HuH-7 (cell line): Measurements from ENCODE around the gene BMAL2.

Source experiments
- DNase-seq: peaks from one replicate; pipeline ENCODE4 v3.0.0; 2011; ENCODE audit warnings: low spot score

The BMAL2 gene

DNA sequence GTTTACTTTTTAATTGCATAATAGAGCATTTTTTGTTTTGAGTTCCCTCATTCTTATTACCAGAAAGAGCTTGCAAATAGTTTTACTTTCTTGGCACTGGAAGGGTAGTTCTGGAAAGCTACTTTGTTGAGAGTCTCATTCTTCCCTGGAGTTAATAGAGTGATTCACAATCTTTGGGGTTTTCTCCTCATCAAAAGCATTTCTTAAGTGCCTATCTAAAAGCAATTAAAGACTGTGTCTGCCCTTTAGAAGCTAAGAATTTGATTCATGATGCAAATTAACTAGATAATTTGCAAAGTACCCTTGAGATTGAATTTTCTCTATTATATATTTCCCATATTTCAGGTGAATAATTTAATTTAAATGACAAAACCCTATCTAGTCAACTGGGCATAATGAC, 8.1 kb upstream of the BMAL2 start:
- DNase-seq, result no peak

- no peak for DNase-seq
These were observed 1.8 kb upstream of the BMAL2 start for GRCh38 chr12:27330846-27331245.

DNA sequence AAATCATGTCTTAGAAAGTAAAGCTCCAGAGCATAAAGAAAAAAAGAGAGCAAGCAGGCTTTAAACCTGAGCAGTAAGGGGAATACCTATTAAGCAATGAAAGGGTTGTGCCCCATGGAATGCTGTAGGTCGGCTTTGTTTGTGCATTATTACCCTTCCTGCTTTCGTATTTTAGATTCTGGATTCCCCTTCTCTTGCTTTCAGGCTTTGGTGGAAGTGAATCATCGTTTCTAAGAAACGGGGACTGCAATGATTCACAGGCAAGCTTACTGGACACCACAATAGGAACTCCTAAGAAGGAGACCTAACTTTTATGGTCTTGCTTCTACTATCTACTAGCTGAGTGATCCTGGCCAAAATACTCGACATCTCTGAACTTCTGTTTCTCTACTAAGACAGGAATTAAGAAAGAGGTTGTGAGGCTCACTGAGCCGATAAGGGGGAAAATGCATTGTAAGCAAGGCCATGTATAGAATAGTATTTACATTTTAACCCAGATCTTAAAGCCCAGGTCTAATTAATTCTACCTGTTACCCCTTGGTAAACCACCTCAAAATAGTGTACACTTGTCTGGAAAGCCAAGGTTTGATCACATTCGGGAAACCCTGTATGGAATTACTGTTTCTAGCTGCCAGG, 1.2 kb upstream of the BMAL2 start:
- DNase-seq, result no peak

- no peak for DNase-seq
These were observed 710 bp upstream of the BMAL2 start for GRCh38 chr12:27331927-27332324.

GRCh38 chr12:27332407-27332713, 276 bp upstream of the BMAL2 start:
- DNase-seq, result no peak

- DNase-seq, result peak; percentile 48
These were observed 870 bp downstream of the BMAL2 start for GRCh38 chr12:27333403-27334009.

DNA sequence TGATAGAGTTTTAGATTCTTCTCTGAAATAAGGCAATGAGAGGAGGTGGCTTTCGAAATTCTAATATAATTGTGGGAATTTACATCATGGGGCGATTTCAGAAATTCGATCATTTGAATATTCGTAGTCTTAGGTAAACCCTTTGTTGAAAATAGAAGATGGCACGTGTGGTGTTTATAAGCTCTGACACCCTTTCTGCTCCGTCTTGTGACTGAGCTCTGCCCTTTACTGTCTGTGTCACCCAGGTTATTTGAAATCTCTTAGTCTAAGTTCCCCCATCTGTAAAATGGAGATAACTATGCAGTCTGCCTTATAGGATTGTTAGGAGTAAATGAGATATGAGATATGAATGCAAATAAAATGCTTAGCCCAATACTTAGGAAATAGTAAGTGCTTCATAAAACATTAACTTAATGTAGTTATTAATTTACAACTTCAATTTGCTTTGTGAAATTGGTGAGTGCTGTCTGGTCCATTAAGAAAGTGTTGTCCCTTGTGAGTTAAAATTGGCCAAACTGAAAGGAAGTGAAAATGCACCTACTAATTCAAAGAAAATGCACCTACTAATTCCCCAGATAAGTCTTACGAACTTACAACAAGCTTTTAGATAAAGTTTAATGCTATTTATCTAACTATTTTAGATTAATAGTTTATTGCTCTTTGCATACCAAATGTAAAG, 1.5 kb downstream of the BMAL2 start:
- no peak for DNase-seq

DNA sequence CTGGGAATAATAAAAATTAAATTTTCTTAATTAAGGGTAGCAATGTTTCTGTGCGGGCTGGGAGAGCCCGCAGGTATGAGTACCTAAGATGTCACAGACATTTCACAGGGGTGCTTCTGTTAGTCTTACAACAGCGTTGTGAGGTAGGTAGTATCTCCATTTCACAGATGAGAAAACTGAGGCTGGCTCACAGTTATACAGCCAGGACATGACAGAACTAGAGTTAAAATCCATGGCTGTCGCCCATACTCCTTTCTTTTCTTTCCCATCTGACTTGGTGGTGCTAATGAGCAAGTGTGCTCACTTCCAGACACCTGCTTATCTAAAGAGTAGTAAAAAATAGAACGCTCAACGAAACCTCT, 2.1 kb downstream of the BMAL2 start:
- DNase-seq, result no peak

DNA sequence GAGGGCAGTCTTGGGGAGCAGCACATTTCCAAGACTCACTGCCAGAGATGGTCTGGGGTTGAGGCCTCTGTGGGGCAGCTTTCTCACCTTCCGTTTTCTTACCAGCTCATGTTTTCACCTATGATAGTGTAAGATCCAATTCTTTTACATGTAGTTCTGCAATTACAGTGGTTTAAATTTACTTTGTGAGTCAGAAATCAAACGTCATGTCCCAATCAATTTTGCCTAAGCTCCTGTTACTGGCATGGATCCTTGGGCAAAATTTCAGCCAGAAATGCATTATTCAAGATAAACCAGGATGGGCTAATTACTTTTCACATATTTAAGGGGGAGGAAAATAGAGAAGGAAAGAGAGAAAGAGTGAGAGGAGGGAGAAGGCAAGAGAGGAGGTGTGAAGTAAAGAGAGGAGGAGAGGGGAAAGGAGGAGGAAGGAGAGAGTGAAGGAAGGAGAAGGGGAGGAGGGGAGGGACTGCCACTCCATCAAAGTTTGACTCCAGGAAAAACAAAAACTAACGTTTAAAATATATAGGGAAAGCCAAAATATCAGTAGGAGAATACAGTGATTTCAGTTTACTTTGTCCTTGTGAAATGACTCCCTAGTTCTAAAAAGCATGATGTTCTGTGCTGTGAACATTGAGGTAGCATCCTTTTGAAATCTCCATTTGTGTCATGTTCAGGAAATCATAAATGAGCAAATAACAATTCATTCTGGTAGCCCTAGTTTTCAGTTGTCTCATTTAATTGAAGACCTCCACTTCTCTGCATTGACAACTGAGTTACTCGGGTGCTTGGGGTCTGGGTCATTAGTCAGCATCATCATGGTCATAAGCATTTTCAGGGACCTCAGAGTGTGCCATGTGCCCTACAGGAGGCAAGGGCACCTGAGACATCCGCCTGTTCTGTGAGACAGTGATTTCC, 3.0 kb downstream of the BMAL2 start:
- DNase-seq, result no peak

DNA sequence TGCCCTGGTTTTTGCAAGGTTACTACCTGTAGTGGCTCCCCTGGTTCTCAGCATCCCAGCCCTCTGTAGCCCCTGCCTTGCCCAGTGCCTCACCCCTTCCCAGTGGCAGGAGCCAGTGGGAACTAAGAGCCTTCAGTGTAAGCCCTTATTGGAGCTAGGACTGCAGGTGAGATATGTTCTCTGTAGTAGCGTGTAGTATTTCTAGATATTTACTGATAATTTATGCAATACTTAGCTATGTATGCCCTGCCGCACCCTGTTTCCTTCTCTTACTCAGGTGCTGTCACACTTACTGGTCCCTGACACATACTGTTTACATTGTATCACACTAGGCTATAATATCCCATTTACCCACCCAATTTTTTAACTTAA, 3.6 kb downstream of the BMAL2 start:
- no peak for DNase-seq

DNA sequence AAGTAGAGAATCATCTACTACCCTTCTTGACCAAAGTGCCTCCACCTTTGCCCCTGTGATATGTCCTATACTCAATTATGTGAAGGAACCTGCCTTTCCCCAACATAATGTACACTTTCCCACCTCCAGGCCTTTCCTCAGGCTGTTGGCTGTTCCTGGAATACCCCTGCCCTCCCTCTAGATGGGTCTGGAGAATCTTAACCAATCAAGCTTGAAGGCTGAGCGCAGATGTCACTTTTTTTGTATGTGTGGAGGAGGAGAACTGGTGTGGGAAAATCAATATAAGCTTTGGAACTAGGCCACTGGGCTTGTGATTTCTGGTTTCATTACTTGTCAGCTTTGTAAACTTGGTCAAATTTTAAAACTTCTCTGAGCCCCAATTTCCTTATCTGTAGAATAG, 4.7 kb downstream of the BMAL2 start:
- no peak for DNase-seq

DNA sequence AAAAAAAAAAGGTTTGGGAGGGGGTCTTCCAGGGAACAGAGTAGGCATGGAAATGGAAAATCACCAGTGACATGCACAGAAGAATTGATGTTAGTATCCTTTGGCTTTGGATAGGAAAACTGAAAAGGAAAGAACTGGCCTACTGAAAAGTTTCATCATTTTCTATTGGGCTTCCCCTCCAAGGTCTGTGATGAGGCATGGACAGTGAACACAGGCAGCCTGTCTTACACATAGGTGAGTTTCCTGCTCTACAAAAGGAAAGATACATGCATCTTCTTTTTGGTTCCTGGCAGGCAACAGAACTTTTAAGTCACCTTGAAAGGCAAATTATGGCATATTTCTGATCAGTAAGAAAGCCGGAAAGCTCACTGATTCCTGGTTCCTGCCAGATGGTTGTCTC, 5.8 kb downstream of the BMAL2 start:
- no peak for DNase-seq

GRCh38 chr12:27340971-27341370, 8.3 kb downstream of the BMAL2 start:
- DNase-seq, result no peak

DNA sequence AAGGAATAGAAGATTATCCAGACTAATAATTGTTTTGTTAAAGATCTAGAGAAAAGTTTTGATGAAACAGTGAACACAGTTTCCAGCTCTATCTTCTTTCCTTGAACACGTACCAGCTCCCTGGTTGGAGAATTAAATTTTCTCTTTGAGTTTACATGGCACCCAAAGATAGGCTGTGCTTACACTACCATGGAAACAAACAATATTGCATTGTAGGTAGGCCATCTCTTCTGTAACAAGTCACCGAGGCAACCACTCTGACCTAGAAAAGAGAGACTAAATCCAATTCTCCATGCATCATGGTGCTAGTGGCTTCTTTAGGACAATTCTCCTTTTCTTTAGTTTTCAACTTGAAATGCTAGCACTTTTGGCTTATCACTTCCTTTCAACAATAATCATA, 9.9 kb downstream of the BMAL2 start:
- no peak for DNase-seq

- DNase-seq, result no peak
These were observed 10.8 kb downstream of the BMAL2 start for GRCh38 chr12:27343255-27344000.

DNA sequence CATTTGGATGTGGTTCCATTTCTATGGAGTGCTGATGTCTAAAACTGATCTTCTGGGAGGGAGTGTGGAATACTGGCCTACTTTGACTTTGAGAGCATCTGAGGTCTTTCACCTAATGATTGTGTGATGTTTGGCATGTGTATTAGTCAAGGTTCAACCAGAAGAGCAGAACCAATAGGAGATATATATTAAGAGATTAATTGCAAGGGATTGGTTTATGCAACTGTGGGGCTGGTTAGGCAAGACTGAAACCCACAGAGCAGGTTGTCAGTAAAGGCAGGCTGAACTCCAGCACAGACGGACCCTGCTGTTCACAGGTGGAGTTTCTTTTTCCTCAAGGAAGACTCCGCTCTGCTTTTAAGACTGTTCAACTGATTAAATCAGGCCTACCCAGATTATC, 11.6 kb downstream of the BMAL2 start:
- DNase-seq, result no peak

DNA sequence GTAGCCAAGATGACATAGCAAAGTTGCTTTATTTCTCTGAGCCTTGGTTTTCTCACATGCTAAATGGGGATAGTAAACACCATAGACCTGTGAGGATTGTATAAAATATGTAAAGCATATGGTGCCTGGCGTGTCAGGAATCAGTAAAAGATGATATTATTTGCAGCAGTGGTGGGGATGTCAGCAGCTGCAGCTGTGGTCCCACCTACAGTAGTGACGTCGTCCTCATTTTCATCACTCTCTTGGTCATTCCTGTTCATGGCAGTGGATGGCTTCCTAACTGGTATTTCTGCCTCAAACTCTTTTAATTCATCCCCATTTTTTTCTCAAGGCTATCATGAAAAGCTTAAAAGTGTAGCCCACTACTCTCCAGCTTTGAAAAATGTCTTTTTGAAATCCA, 12.1 kb downstream of the BMAL2 start:
- no peak for DNase-seq

GRCh38 chr12:27345376-27345775, 12.7 kb downstream of the BMAL2 start:
- DNase-seq, result no peak

DNA sequence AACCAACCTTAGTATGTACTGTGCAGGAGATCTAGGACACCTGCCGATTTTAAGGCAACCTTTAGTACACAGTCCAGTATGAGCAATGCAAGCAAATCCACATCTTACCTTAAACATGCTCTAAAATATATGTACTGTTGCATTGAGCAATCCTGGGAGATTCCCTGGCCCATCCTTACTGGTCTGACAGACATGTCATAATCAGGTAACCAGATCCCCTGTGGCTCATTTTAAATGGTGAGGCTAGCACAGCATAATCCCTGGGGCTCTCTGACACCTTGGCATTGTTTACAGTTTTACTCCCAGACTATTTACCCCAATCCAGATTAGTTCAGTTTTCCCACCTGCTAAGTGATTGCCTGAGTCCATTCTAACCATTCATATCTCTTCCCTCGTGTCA, 15.1 kb downstream of the BMAL2 start:
- no peak for DNase-seq

- DNase-seq, result no peak
These were observed 18.8 kb downstream of the BMAL2 start for GRCh38 chr12:27351476-27351875.

- DNase-seq, result no peak
These were observed 22.9 kb downstream of the BMAL2 start for GRCh38 chr12:27355486-27355885.

DNA sequence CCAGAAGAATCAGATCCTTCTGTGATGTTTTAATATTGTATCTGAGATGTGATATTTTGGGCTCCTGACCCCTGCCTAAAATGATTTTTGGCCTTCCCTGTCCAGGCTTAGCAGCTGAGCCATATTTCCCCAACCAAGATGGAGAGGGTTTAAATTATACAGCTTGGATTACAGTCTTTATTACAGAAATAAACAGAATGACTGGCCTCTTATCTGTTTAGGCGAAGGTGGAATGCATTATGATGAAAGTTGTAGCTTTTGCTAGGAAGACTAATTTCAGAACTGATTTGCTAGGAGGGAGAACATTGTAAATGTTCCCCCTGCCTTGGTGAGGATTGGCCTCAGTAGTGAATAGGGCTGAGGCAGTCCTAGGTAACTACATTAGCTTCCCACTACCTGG, 23.3 kb downstream of the BMAL2 start:
- DNase-seq, result no peak
